GM18519 (cell line): ENCODE results near the gene SFXN4.
"Not testable (repeated sequence)": the region's sequence is repeated elsewhere in the genome, so short reads cannot be mapped to it uniquely, and the experiment has no call there.

Source experiments
- ATAC-seq: cut with Tn5 transposase; IDR thresholded peaks from one replicate; pipeline ENCODE4 v1.9.1; 2021; ENCODE audit warnings: mild to moderate bottlenecking, moderate library complexity; ENCODE audit not compliant: unreplicated experiment, low FRiP score

SFXN4 gene

GRCh38 chr10:119113751-119114732 lies 51.5 kb downstream of the SFXN4 start:
- ATAC-seq, result no peak

GRCh38 chr10:119112056-119112455 lies 53.5 kb downstream of the SFXN4 start:
- no peak for ATAC-seq

- not testable (repeated sequence) for ATAC-seq
Measured at GRCh38 chr10:119107771-119108170, 57.7 kb downstream of the SFXN4 start.

- ATAC-seq, result not testable (repeated sequence)
Measured at GRCh38 chr10:119107106-119107505, 58.4 kb downstream of the SFXN4 start.

- ATAC-seq, result not testable (repeated sequence)
Measured at GRCh38 chr10:119105899-119106298, 59.6 kb downstream of the SFXN4 start.

GRCh38 chr10:119105155-119105554 lies 60.4 kb downstream of the SFXN4 start:
- no peak for ATAC-seq

- peak; percentile 6 for ATAC-seq
Measured at GRCh38 chr10:119104654-119105015, 60.9 kb downstream of the SFXN4 start.

GRCh38 chr10:119103903-119104653 lies 61.4 kb downstream of the SFXN4 start, which contains the start of gene DENND10:
Gene DENND10 (plus strand): TSS chr10:119104113. CDS start chr10:119104143, 30 bp downstream.
- peak; percentile 63 for ATAC-seq

GRCh38 chr10:119103241-119103902 lies 62.1 kb downstream of the SFXN4 start:
- no peak for ATAC-seq

GRCh38 chr10:119101366-119102098 lies 64.0 kb downstream of the SFXN4 start:
- ATAC-seq, result no peak

GRCh38 chr10:119100434-119101238 lies 64.9 kb downstream of the SFXN4 start:
- ATAC-seq, result no peak

GRCh38 chr10:119098576-119098975 lies 66.9 kb downstream of the SFXN4 start:
- no peak for ATAC-seq

GRCh38 chr10:119096641-119097415 lies 68.7 kb downstream of the SFXN4 start:
- ATAC-seq, result not testable (repeated sequence)

GRCh38 chr10:119095640-119096039 lies 69.9 kb downstream of the SFXN4 start:
- ATAC-seq, result no peak

GRCh38 chr10:119090968-119091367 lies 74.5 kb downstream of the SFXN4 start:
- ATAC-seq, result no peak
